ENCODE results near the gene CPA4.
"Not testable (repeated sequence)": the region's sequence is repeated elsewhere in the genome, so short reads cannot be mapped to it uniquely, and the experiment has no call there.

CPA4 gene

DNA sequence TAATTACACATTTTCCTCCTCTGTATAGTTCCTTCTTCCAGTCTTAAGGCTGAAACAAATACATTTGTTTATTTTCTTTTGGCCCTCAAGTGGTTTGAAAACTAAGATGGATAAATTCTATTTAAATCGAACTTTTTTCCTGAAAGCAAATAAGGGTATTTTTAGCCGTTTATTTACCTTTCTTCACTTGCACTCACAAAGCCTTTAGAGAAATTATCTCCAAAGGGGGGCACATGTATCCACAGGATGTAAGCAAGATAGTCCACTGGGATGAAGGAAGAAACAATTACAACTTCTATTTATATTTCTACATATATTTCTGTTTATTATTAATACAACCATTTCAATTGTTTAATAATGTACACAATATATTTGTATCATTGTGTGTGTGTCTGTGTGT is 10.2 kb downstream of the CPA4 start:
- DNase-seq (ENCODE audit: low read depth), result no peak

- no peak for DNase-seq (ENCODE audit: low read depth)
Measured at GRCh38 chr7:130303551-130303950, 10.6 kb downstream of the CPA4 start.

DNA sequence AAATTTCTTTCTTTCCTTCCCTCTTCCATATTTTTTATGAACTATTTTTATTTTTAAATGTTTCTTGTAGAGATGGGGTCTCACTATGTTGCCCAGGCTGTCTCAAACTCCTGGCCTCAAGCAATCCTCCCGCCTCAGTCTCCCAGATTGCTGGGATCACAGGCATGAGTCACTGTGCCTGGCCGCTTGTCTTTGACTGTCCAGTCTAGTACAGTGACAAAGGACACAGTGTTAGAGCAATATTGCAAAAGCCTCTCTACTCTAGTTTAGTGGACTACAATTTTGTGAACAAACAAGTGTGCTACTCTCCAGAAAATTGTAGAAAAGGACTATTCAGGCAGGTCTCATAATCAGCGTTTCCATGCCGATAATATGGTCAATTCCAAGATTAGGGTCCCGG is 11.0 kb downstream of the CPA4 start:
- DNase-seq (ENCODE audit: low read depth), result no peak

DNA sequence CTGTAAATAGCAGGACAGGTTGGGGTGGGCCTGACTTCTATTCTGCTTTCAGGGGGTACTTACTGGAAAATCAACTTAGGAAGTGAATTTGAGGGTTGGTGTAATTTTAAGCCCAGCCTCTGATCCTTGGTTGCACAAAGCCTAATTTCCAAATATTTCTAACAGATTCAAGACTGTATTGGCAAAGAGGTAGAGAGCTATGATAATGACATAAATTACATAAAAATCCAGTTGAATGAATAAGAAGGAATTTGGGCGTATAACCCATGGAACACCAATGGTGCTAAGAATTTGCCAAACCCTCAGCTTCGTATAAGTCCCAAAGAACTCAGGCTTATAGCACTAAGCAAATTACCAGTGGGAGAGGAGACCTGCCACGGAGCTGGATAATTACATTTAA is 11.9 kb downstream of the CPA4 start:
- DNase-seq (ENCODE audit: low read depth), result no peak

DNA sequence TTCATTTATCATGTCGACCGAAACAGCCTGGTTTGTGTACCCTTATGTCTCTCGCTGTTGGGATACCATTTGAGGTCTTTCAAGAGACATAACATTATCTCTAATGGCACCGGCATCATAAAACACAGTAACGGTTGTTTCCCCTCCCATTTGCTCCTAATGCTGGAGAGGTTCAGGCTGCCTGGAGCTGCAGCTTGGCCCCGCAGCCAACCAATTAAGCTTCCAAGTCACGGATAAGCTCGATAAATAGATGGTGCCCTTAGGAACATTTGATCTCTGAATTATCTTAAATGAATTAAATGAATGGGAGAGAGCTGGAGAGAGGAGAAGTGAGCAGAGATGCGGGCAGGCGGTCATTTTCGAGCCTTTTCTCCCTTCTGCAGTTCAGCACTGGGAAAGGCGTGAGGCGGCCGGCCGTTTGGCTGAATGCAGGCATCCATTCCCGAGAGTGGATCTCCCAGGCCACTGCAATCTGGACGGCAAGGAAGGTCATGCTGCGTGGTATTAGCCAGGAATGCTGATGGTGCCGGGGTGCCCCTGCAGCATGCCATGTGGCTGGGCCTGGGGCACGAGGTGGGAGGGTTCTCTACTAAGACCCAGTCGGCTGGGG is 12.6 kb downstream of the CPA4 start:
- DNase-seq (ENCODE audit: low read depth), result no peak

DNA sequence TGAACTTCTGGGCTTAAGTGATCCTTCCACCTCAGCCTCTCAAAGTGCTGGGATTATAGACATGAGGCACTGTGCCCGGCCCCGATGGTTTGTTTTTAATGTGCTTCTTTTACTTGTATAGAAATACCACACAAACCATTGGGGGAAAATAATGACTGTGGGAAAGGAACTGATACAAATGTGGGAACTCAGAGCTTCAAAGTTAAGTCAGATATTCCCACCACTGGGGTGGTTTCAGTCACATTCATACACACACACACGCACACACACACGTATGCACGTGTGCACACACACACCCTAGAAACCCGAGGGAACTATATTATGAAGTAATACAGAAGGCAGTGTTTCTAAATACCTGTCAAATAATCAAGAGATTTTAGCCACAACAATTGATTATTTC is 17.0 kb downstream of the CPA4 start:
- no peak for DNase-seq (ENCODE audit: low read depth)

DNA sequence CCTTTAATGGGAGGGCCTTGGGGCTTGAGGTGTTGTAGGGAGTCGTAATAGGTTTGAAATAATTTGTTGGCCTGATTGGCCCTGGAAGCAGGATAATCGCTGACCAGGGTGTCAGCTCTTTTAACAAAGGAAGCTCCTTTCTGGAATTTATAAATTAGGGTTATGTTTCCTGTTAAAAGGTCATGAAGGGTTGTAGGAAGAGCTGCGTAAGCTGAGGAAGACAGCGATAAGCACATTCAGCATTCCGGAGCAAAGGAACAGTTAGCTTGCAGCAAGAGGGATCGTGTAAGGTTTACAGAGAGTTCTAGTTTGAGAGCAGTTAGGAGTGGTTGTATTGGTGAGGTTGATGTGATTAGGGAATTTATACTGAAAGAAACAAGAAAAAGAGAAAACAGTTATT is 21.3 kb downstream of the CPA4 start:
- no peak for DNase-seq (ENCODE audit: low read depth)

DNA sequence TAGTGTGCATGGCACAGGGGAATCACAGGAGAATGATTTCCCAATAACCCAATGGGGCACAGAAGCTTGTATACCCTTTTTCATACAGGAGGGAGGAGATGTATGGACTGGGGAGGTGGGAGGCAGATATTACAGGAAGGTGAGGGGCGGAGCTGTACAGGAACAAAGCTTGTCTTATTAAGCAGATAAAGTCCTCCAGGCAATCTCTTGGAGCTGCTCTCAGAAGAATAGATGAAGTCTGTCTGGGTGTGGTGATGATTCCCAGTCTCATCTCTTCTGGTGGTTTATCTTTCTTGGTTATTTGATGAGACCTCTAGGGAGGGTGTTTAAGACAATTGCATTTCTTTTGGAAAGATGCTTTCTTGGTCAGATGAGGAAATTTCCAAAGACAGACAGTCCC is 26.6 kb downstream of the CPA4 start:
- DNase-seq (ENCODE audit: low read depth), result no peak

- DNase-seq (ENCODE audit: low read depth), result not testable (repeated sequence)
Measured at GRCh38 chr7:130321542-130322229, 28.7 kb downstream of the CPA4 start.

DNA sequence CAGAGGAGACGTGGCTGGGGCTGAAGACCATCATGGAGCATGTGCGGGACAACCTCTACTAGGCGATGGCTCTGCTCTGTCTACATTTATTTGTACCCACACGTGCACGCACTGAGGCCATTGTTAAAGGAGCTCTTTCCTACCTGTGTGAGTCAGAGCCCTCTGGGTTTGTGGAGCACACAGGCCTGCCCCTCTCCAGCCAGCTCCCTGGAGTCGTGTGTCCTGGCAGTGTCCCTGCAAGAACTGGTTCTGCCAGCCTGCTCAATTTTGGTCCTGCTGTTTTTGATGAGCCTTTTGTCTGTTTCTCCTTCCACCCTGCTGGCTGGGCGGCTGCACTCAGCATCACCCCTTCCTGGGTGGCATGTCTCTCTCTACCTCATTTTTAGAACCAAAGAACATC is 29.7 kb downstream of the CPA4 start:
- DNase-seq (ENCODE audit: low read depth), result no peak

DNA sequence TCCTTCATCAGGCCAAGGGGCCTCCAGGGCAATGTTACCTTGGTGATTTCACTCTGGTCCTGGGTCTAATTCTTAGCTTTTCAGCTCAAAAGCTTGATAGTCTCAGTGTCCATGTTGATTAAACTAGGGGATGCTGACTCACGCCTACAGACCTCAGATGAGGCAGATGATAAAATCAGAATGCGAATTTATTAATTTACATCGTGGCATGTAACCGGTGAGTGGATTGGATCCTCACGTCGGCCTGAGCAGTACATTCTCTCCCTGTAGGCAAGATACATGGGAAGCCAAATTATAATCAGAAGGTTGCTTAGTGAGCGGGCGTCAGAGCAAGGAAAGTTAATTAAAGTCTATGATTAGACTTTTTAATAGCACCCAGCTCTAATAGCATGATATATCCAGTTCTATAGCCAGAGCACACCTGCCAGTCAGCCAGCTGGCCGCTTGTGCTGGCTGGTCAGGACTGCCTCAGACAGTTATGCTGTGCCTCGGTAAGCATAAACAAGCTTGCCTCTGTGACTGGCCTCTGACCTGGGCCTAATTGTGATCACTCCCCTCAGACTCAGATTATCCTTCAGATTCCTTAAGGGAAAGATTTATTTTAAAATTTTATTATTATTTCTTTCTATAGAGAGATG is 31.5 kb downstream of the CPA4 start:
- no peak for DNase-seq (ENCODE audit: low read depth)

GRCh38 chr7:130329681-130330080 is 36.7 kb downstream of the CPA4 start:
- DNase-seq (ENCODE audit: low read depth), result no peak

- DNase-seq (ENCODE audit: low read depth), result no peak
Measured at GRCh38 chr7:130332259-130333053, 39.5 kb downstream of the CPA4 start.

GRCh38 chr7:130333832-130334231 is 40.9 kb downstream of the CPA4 start:
- no peak for DNase-seq (ENCODE audit: low read depth)

GRCh38 chr7:130334274-130334673 is 41.3 kb downstream of the CPA4 start:
- peak; percentile 26 for DNase-seq (ENCODE audit: low read depth)

DNA sequence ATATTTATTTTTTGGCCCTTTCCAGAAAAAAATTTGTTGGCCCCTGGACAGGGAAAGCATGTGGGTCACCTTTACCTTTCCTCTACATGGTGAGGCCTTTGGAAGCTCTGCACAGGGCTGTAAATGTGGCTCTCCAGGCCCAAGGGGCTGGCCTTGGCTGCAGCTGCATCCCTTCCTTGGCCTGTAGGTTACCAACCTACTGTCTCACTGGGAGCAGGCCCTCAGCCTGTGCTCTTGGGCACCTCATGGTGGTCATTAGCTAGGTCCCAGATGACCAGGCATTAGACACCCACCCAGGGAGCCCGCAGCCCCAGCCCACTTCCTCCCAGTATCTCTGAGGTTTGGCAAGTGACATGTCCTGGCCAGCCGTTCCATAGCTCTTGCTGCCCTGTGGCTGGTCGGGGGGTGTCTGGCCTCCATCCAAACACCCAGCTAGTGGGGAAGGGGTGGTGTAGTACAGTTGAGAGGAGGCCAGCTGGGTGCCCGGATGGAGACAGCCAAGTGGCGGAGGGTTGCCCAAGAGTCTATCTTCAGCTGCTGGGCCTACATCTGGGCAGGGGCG is 44.5 kb downstream of the CPA4 start:
- DNase-seq (ENCODE audit: low read depth), result no peak

DNA sequence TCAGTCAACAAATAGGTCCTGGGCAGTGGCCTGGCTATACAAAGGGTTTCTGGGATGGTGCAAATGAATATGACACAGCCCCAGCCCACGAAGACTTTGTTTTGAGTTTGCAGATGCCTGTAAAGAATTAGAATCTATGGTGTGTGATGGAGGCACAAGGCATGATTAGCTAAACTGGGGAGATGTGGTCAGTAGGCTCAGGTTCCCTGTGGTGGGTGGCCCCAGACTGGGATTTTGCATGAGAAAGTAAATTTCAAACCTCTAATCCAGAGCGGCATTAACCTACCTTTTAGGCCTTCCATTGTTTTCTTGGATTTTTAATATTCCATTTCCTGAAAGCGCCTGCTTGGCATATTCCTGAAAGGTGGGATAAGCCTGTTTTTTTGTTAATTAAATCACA is 45.3 kb downstream of the CPA4 start:
- DNase-seq (ENCODE audit: low read depth), result no peak

- no peak for DNase-seq (ENCODE audit: low read depth)
Measured at GRCh38 chr7:130341882-130342281, 48.9 kb downstream of the CPA4 start.

DNA sequence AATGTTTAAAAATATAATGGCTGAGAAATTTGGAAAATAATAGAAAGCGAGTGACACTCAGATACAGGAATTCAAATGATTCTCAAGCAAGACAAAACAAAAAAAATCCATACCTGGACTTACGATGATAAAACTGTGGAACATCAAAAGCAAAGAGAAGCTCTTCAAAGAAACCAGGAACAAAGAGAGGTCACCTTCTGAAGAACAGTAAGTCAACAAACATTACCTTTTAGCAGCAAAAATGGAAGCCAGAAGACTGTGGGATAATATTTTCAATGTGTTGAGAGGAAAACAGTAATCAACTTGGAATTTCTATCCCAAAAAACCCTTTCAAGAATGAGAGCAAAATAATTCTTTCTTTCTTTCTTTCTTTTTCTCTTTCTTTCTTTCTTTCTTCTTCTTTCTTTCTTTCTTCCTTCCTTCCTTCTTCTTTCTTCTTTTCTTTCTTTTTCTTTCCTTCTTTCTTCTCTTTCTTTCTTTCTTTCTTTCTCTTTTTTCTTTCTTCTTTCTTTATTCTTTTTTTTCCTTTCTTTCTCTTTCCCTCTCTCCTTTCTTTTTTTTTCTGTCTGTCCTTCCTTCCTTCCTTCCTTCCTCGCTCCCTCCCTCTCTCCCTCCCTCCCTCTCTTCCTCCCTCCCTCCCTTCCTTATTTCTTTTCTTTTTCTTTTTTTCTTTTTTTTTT is 49.9 kb downstream of the CPA4 start:
- DNase-seq (ENCODE audit: low read depth), result no peak

GRCh38 chr7:130344271-130344866 is 51.4 kb downstream of the CPA4 start, which contains the start of gene CPA5:
Gene CPA5, plus strand, starts transcription at chr7:130344816. Its CDS starts 1,670 bp downstream, at chr7:130346486.
- DNase-seq (ENCODE audit: low read depth), result no peak

- no peak for DNase-seq (ENCODE audit: low read depth)
Measured at GRCh38 chr7:130345136-130345535, 52.2 kb downstream of the CPA4 start.
